ENCODE measurements around the gene MSRB1.
A peak's percentile ranks its signal among the peaks of the same experiment; 100 is the strongest.

- TF ChIP-seq CTCF (IDR thresholded peaks at IDR 0.05) = peak in 5 of 7 experiments; percentile 73 to 100 (median 100)
- no peak for TF ChIP-seq POLR2A (IDR thresholded peaks at IDR 0.05)
- peak in 2 of 3 donors; percentile 24 to 79 for TF ChIP-seq POLR2AphosphoS5 (IDR thresholded peaks at IDR 0.05)
Observed at GRCh38 chr16:1929578-1930337, 13.2 kb downstream of the MSRB1 start.

Data from stomach (tissue), 4 donors.